Activated CD8-positive, alpha-beta memory T cell treated with anti-CD3 and anti-CD28 coated beads, Interleukin-2, amount 50 U/mL, for 1 hour (primary cell): ENCODE data around the gene LRCOL1.

Experiments used
- DNase-seq: peaks from one replicate; pipeline ENCODE4 v3.0.0-alpha.2; 2020; ENCODE audit errors: extremely low read depth

Gene LRCOL1

DNA sequence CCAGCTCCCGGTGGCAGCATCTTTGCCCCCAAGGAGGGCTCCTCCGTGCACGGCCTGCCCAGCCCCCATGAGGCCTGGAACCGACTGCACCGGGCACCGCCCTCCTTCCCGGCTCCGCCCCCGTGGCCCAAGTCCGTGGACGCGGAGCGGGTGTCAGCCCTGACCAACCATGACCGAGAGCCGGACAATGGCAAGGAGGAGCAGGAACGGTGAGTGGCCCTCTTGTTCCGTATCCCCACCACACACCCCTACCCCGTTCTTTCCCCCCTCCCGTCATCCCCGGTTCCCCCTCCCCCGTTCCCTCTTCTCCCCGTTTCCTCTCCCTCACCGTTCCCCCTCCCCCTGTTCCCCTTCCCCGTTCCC, 28.3 kb downstream of the LRCOL1 start:
- DNase-seq: no peak

DNA sequence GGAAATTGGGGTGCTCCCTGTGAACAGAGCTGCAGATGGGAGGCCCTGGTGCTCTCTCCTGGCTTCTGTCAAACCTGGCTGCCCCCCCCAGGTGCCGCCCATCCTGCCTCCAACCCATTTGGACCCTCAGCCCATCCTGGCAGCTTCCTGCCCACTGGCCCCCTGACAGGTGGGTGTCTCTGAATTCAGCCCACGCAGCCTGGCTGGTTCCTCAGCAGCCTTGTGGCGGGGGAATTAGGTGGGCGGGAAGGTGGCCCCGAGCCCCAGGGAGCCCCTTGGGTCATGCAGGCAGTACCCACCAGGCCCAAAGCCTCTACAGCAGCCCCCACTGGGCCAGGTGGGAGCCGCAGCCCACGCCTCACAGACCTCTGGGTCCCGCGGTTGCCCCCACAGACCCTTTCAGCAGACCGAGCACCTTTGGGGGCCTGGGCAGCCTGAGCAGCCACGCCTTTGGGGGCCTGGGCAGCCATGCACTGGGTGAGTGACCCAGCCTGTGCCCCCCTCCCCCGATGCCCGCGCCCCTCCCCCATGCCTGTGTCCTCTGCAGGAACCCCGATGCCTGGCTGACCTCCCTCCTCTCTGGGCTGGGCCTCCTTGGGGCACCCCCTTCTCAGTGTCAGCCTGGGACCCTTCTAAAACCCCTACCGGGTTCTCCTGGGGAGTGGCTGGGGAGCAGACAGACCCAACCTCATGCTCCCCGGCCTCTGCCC, 28.9 kb downstream of the LRCOL1 start:
- DNase-seq: no peak

DNA sequence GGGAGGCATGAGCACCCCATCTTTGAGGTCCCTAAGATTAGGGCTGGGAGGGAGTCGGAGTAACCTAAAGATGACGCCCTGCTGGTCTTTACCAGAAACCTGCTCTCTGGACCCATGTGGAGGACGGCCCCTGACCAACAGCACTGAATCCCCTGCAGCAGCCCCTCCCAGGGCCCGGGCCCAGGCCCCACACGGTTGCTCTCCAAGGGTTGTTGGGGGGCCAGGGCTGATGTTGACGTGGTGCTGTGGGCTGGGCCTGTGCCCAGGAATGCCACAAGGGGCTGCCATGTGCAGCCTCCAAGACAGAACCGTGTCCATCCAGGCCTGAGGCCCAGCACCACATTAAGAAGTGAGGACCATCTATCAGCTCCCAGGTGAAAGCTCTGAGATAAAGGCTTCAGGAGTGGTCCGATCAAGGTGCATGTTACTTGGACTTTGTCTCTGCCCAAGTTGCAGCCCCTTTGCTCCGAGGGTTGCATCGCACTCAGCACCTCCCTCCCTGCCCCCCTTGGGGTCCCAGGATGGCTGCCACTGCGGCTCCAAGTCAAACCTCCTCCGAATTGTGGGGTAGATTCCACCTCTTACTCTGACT, 29.6 kb downstream of the LRCOL1 start:
- no peak for DNase-seq

DNA sequence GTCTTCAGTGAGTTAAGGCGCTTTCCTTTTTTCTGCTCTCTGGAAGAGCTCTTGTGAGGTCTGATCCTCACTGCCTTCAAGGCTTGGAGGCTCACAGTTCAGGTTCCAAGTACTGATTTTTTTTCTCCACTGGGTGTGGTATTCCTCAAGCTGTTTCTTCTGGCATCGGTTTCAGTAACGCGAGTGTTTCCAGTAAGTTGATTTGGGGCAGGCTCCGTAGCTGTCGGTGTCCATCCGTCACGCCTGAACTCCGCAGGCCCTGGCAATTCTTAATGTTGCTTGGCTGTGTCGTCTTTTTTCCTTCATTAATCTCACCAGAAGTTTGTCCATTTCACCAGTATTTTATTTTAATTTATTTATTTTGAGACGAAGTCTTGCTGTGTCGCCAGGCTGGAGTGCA, 30.6 kb downstream of the LRCOL1 start:
- no peak for DNase-seq

DNA sequence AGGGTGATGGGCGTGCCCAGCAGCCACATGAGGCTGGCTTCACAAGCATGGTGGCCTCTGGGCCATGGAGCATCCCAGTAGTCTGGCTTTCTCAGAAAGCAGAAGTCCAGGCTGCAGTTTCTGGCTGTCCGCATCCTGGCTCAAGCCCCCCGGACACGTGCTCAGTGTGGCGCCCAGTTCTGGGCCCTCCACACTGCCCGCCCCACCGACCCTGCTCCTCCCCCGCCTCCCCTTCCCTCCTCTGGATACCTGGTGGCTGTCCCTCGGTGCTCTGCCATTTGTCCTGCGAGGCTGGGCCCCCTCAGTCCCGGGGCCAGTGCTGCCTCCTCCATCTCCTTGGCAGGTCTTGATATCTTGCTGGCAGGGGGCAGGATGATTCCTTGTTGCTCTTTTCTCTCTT, 31.6 kb downstream of the LRCOL1 start:
- DNase-seq: no peak

DNA sequence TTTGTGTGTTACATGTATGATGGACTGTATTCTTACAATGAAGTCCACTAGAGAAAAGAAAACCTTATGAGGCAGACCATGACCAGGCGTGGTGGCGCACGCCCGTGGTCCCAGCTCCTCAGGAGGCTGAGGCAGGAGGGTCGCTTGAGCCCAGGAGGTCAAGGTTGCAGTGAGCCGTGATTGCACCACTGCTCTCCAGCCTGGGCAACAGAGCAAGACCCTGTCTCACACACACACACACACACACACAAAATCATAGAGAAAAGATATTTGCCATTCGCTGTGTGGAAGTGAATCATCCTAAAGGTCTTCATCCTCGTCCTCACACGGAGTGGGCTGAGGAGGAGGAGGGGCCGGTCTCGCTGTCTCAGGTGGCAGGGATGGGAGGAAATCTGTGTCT, 32.3 kb downstream of the LRCOL1 start:
- DNase-seq: no peak

DNA sequence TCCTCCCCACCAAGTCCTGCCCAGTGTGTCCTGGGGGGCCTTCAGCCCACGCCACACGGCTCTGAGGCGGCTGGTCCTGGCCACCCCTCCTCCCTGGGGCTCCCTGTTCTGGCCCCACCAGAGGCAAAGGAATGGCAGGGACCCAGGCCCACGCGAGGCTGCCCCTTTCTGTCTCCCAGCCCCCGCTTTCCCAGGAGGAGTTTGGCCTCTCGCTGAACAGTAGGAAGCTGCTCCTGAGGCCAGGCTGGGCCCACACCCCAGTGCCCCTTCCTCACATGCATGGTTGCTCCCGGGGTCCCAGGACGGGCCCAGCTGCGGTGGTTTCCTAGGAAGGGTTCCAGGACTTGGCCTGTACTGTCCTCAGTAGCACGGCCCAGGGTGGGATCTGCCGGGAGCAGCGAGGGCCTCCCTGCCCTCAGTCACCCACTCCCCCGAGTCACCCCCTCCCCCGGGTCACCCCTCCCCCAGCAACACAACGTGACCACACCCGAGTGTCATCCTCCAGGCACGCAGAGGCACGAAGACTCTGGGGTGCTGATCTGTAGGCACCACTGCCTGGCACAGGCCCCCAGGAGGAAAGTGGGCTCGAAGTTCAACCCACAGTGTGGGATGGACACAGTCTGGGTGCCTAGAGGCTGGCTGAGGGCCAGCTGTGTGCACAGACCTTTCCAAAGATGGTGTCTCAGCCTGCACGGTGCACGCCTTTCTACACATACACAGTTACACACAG, 33.0 kb downstream of the LRCOL1 start:
- DNase-seq: no peak

DNA sequence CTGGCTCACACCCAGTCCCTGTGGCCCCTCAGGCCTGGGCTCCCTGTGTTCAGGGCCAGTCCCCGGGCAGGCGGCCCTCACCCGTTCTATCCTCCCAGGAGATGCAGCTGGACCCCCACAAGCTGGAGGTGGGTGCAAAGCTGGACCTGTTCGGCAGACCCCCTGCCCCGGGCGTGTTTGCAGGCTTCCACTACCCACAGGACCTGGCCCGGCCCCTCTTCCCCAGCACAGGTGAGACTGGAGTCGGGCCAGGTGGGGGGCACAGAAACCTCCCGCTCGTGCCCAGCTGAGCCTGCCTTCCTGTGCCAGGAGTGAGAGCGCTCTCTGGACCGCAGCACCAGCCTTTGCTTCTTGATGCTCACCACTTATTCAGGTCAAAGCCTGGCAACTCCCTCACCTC, 33.7 kb downstream of the LRCOL1 start:
- DNase-seq: no peak

DNA sequence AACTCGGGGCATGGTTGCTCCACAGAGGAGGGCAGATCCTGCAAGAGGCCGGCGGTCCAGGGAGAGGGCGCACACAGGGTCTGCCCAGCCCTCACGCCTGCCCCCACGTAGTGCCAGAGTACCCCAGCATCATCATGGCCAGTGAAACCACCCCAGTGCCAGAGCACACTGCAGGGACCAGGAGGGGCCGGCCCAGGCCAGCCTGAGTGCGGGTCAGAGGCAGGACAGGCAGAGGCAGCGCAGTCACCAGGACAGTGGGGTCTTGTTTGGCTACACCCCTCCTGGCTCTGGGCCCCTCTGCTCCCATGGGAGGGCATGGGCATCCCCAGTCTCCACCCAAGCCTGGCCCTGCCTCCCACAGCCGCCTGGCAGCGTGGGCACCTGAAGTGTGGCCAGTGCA, 34.7 kb downstream of the LRCOL1 start:
- DNase-seq: no peak

DNA sequence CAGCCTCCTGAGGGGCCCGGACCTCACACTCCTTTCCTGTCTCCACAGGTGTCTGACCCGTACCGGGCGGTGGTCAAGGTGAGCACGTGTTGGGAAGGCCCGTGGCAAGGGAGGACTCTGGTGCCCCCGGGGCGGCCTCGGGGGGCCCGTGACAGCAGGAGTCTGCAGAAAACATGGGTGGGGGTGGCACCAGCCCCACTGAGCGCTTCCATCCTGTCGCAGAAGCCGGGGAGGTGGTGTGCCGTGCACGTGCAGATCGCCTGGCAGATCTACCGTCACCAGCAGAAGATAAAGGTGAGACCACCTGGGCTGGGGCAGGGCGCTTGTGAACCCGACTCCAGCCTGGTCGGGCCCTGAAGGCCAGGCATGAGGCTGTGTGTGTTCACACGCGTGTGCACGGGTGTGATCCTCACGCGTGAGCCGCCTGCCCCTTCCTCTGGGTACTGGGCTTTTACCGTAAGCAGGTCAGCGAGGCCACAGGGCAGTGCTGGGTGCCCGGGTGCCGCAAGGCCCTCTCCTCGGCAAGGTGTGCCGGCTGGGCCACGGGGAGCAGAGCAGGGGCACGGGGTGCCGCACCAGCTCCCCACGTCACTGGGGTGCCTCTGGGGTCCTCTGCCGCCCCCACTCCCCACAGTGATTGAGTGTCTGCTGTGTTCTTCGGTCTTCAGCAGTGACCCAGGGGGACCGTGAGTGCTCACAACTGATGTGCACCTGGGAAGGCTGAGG, 35.9 kb downstream of the LRCOL1 start:
- no peak for DNase-seq

DNA sequence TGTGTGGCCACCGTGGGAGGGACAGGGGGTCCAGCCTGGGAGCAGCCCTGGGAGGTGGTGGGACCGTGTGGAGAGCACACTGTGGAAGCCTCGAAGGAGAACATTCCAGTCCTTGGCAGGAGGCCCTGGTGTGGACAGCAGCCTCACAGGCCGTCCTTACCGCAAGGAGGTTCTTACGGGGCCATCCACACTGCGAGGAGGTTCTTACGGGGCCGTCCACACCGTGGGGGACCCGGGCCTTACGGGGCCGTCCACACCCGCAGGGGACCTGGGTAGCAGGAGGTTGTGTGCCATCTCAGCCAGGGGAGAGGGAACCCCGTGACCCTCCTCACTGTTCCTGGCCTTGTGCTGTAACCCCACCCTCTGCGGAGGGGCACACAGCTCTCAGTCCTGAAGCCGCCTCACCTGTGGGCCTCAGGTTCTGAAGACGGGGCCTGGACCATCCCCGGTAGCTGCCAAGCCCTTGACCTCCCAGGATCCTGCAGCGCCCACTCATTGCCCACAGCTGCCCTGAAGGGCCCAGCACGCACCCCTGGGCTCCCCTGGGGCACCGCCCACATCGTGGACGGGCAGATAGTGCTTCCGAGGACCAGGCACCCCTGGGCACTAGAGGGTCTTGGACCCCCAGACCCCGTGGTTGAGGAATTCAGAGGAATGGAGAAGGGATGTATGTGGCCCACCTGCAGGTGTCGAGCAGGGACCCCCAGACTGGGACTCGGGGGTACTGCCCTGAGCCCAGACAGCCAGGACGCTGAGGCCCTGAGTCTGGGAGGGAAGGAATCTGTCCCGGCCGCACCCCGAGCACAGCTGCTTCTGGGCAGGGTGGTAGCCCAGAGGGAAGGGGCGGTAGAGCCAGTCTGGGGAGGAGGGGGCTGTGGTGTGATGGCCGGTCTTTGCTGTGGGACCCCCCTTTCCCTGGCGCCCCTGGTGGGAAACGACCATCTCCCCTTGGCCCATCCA, 37.3 kb downstream of the LRCOL1 start:
- no peak for DNase-seq

DNA sequence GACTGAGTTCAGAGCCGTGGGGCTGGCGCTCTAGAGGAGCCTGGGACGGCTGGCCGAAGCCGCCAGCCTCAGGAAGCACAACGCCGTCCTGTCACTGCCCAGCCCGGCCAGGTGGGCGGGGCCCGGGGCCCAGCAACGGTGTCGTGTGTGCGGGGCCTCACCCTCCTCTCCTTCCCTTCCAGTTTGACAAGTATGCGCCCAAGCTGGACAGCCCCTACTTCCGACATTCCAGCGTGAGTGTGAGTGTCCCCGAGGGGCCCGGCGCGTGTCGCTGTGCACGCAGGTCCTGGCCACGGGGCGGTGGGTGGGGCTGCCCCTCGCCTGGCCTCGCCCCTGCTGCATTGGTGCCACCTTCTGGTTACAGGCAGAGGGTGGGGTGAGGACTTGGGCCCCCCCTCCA, 38.3 kb downstream of the LRCOL1 start:
- DNase-seq: no peak

DNA sequence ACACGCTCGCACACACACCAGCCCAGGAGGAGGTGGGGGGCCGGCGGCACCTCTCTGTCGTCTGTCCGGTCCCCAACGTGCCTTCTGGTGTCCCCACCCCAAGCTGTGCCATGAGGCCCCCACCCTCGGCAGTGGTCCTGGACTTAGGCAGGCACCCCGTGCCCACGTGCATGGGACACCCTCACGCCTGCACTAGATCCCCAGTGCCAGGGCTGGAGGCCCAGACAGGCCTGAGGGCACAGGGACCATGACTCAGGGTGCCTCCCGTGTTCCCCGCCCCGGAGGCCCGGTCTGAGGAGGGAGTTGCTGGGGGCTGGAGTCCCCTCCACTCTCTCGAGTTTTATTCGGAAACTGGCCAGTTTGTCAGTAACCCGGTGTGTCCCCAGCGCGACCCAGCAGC, 38.8 kb downstream of the LRCOL1 start:
- no peak for DNase-seq

DNA sequence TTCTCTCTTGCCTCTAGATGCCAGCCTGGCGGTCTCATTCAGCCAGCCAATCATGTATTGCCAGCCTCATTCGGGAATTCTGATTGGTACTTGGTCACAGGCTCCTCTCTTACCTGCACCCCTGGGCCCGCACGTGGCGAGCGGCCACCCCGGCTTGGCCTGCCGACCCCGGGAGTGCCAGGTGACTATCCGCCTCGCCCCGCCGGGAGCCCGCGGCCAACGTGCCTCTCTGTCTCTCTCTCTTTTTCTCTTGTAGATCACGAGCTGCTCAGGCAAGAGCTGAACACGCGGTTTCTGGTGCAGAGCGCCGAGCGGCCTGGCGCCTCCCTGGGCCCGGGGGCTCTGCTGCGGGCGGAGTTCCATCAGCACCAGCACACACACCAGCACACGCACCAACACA, 39.3 kb downstream of the LRCOL1 start:
- no peak for DNase-seq

DNA sequence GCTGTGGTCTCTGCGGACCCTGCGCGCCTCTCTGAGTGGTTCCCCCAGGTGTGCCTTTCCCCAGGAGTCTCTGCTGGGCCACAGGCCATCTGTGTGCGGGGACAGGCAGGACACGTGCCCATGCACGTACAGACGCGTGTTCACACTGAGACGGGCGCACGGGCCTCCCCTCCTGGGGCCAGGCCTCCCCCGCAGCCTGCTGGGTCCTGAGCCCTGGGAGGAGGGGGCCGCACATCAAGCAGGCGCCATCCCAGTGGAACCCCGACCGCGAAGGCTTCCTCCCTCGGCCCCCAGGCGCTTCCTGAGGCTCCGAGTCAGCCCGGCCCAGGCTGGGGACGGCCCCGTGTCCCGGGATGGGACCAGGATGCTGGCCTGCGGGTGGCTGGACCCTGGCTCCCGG, 39.7 kb downstream of the LRCOL1 start:
- DNase-seq: no peak

DNA sequence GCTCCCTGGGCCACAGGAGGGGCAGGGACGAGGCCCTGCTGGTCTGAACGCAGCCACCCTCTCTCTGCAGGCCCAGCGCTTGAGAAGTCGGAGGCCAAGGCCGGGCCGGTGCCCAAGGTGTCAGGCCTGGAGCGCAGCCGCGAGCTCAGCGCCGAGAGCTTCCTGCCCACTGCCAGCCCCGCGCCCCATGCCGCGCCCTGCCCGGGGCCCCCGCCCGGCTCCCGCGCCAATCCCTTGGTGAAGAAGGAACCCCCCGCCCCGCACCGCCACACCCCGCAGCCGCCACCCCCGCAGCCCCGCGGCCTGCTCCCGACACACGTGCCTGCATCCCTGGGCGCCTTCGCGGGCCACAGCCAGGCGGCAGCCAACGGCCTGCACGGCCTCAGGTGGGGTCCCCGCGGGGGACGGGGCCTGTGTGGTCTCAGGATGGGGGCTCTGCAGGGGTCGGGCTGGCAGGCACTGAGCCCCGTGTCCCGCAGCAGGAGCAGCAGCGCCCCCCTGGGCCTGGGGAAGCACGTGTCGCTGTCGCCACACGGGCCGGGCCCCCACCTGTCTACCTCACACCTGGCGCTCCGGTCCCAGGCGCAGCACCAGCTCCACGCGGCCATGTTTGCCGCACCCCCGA, 40.4 kb downstream of the LRCOL1 start:
- DNase-seq: no peak

DNA sequence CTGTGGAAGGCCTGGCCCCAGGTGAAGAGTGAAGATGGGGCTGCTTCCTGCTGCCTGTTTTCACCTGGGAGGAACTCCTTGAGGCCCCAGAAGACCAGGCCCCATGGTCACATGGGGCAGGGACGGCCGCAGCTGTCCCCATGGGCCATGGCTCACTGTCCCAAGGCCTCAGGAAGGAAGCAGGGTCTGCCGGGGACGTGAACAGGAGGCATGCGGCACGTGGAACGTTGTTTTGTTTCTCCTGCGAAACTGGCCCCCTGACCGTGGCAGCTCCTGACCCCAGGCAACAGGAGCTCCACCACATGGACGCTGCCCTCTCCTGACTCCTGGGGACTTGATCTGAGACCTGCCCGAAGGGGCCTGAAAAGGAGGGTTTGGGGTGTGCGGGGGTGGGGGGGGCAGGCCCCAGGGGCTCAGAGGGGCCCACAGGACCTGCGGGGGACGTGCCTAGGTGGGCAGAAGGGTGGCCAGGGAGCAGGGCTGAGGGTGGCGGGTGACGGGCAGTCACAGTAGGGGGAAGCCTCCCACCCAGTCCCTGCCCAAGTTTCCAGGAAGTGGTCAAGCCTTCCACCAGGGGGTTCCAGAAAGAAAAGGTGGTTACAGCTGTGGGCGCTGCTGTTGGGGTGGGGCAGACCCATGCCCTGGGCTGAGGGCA, 41.4 kb downstream of the LRCOL1 start:
- DNase-seq: no peak

DNA sequence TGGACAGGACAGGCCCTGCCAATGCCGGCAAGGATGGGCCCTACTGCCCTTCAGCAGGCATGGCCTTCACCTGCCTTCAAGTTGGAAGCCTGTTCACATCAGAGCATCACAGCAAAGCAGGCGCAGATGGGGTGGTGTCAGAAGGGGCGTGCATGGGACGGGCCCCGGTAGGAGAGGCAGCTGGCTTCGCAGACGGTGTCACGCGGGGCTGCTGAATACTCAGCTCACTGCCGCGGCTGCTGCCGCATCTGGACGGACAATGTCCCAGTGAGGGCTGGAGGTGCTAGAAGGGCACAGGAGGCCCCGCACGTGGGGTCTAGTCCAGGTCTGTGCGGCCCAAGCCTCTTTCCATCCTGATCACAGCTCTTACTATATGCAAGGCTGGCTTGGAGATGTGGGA, 42.1 kb downstream of the LRCOL1 start:
- no peak for DNase-seq

DNA sequence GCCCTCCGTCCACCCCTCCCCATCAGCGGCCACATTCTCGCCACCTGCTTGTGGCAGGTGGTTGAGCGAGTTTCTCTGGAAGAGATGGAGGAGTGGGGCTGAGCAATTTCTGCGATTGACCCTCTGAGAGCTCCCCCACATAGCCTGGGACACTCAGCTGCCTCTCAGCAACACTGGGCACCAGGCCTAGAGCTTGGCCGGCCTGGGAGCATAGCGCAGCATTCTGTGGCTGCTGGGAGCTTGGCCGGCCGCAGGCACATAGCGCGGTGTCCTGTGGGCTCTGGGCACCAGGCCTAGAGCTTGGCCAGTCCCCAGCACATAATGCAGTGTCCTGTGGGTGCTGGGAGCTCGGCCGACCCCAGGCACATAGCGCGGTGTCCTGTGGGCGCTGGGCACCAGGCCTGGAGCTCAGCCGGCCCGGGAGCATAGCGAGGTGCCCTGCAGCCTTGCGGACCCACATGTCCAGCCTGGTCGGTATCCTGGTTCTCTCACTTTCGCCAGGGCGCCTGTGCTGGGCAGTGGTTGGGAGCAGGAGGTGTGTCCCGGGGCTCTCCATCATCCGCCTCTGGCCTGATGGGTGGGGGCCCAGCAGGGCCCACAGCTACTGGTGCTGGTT, 43.8 kb downstream of the LRCOL1 start:
- no peak for DNase-seq

DNA sequence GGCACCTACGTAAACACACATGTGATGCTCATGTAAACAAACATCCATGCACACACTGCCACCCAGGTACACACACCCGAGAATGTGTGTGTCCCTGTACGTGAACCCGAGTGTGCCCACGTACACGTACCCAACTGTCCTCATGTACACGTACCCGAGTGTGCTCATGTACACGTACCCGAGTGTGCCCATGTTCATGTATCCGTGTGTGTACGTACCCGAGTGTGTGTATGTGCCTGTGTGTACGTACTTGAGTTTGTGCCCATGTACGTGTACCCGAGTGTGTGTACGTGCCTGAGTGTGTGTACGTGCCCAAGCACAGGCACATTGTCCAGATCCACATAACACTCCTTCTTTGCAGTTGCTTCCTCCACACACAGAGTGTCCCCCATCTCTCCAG, 45.0 kb downstream of the LRCOL1 start:
- DNase-seq: no peak
